Globus pallidus (tissue), 1 donor: ENCODE data around the gene EIF2S3.
A peak's percentile ranks its signal among the peaks of the same experiment; 100 is the strongest.
"Not testable (repeated sequence)": the region's sequence is repeated elsewhere in the genome, so short reads cannot be mapped to it uniquely, and the experiment has no call there.

ENCODE experiments used
- DNase-seq: peaks from one replicate; pipeline ENCODE4 v3.0.0-alpha.2; 2015; ENCODE audit warnings: low spot score

Gene EIF2S3

DNA sequence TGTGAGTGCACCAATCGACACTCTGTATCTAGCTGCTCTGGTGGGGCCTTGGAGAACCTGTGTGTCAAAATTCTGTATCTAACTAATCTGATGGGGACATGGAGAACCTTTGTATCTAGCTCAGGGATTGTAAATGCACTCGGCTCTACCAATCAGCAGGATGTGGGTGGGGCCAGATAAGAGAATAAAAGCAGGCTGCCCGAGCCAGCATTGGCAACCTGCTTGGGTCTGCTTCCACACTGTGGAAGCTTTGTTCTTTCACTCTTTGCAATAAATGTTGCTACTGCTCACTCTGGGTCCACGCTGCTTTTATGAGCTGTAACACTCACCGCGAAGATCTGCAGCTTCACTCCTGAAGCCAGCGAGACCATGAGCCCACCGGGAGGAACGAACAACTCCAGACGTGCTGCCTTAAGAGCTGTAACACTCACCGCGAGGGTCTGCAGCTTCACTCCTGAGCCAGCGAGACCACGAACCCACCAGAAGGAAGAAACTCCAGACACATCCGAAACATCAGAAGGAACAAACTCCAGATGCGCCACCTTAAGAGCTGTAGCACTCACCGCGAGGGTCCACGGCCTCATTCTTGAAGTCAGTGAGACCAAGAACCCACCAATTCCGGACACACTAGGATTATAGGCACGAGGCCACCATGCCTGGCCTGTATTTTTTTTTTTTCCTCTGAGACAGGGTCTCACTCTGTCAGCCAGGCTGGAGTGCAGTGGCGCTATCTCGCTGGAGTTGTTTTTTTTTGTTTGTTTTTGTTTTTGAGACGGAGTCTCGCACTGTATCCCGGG, 4.0 kb upstream of the EIF2S3 start:
- not testable (repeated sequence) for DNase-seq

DNA sequence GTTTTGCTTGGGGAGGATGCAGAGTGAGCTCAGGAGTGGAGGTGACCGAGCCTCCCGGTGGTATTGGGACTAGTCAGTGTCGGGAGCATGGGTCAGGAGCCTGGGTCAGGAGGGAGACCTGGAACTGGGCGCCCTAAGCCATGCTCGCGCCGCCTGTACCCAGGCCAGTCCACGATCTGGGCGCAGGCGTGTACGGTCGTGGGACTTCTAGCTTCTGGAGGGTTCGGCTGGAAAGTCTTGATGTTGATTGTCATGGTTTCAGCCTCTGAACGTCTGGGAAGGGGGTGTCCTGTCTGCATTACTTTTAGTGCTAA, 244 bp downstream of the EIF2S3 start:
- no peak for DNase-seq

DNA sequence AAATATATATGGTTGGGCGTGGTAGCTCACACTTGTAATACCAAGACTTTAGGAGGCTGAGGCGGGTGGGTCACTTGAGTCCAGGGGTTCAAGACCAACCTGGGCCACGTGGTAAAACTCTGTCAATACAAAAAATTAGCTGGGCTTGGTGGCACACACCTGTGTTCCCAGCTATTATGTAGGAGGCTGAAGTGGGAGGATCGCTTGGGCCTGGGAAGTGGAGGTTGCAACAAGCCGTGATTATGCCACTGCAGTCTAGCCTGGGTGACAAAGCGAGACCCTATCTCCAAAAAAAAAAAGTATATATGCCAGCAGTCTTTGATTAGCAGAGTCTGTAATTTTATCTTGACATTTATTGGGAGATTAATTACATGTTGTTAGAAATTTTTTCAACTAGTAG, 8.7 kb downstream of the EIF2S3 start:
- DNase-seq: no peak

DNA sequence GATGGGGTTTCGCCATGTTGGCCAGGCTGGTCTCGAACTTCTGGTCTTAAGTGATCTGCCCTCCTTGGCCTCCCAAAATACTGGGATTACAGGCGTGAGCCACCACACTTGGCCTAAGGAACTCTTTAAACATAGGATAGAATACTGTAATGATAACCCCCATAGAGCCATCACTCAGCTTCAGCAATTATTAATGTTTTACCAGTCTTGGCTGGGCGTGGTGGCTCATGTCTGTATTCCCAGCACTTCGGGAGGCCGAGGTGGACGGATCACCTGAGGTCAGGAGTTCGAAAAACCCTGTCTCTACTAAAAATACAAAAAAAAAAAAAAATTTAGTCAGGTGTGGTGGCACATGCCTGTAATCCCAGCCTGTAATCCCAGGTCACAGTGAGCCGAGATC, 15.1 kb downstream of the EIF2S3 start:
- no peak for DNase-seq

DNA sequence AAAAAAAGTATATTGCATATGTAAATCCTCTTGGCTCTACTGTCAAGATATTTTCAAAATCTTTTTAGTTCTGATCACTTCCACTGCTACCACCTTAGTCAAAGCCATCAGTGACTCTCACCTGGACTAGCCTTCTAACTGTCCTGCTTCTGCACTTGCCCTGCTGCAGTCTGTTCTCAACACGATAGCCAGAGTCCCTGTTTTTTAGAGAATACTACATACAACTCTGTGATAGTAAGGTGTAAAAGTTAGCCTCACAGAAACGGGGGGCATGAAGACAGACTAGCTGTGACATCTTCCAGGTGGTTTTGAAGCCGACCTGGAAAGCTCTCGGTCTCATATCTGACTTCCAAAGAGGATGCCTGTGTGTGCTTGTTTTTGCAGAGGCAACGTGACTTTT, 24.7 kb downstream of the EIF2S3 start:
- no peak for DNase-seq

DNA sequence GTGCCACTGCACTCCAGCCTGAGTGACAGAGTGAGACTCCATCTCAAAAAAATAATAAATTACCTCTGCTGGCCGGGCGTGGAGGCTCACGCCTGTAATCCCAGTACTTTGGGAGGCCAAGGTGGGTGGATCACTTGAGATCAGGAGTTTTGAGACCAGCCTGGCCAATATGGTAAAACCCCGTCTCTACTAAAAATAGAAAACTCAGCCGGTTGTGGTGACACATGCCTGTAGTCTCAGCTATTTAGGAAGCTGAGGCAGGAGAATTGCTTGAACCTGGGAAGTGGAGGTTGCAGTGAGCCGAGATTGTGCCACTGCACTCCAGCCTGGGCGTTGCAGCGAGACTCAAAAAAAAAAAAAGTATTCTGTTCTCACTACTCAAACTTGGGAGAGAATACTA, 25.5 kb downstream of the EIF2S3 start:
- DNase-seq: not testable (repeated sequence)

DNA sequence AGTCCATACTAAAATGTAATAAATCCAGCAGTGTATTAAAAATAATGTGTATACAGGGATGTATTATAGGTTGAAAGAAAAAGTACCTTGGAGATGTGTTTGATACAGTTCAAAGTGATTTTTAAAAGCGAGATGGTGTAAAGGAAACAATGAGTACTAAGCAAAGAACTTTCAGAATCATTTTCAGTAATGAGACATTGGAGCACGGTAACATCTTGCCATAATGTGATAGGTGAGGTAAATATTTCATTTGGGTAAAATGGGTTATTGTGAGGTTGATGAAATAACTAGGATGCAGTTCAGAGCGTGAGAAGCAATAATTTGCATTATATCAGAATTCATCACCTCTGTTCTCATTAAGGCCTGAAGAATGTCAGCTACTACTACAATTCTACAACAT, 25.9 kb downstream of the EIF2S3 start:
- no peak for DNase-seq

DNA sequence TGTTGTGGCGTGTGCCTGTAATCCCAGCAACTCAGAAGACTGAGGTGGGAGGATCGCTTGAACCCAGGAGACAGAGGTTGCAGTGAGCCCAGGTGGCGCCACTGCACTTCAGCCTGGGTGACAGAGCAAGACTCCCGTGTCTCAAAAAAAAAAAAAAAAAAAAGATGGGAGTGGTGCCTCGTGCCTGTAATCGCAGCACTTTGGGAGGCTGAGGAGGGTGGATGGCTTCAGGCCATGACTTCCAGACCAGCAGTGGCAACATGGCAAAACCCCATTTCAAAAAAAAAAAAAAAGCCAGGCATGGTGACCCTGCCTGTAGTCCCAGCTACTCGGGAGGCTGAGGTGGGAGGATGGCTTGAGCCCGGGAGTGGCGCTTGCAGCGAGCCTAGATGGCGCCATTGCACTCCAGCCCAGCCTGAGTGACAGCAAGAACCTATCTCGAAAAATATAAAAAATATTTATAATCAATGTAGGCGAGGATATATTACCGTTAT, 27.0 kb downstream of the EIF2S3 start:
- DNase-seq: peak; percentile 19

DNA sequence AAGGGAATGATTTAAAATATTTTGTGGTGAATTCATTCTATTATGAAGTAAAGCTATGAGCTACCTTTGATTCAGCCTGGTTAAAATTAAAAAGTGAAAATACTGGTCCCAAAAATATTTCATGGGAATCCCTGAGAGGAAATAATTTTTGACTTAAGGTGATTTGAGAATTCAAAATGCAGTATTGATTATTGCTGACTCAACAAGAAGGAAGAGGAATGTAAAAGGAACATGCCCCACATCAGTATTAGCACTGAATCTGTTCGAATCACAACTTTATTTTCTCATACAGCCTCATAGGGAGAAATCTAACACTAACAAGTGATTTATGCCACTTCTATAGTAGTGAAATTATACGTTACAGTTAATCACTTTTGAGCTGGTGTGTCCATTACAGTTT, 27.7 kb downstream of the EIF2S3 start:
- no peak for DNase-seq

DNA sequence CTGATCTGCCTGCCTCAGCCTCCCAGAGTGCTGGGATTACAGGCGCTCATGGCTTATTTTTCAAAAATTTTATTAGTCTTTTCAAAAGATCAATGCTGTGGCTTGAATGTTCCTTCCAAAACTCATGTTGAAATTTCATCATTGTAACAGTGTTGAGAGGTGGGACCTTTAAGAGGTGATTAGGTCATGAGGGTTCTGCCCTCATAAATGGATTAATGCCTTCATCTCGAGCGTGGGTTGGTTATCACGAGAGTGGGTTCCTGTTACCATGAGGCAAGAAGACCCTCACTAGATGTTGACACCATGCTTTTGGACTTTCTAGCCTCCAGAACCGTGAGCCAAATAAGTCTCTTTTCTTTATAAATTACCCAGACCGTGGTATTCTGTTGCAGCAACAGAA, 30.3 kb downstream of the EIF2S3 start:
- DNase-seq: no peak

DNA sequence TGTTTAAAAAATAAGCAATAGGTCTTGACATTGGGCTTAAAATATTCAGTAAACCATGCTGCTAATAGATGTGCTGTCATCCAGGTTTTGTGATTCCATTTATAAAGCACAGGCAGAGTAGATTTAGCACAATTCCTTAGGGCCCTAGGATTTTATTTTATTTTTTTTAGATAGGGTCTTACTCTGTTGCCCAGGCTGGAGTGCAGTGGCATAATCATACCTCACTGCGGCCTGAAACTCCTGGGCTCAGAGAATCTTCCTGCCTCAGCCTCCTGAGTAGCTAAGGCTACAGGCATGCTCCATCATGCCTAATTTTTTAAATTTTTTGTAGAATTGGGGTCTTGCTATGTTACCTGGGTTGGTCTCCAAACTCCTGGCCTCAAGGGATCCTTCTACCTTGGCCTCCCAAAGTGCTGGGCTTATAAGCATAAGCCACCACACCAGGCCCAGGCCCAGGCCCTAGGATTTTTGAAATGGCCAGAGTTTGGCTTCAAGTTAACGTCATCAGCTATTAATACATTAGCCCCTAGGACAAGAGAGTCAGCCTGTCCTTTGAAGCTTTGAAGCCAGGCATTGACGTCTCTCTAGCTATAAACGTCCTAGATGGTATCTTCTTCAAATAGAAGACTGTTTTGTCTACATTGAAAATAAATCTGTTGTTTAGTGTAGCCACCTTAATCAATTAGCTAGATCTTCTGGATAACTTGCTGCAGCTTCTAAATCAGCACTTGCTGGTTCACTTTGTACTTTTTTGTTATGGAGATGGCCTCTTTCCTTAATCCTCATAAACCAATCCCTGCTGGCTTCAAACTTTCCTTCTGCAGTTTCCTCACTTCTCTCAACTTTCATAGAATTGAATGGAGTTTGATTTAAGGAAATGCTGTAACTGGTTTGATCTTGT, 35.8 kb downstream of the EIF2S3 start:
- DNase-seq: no peak

DNA sequence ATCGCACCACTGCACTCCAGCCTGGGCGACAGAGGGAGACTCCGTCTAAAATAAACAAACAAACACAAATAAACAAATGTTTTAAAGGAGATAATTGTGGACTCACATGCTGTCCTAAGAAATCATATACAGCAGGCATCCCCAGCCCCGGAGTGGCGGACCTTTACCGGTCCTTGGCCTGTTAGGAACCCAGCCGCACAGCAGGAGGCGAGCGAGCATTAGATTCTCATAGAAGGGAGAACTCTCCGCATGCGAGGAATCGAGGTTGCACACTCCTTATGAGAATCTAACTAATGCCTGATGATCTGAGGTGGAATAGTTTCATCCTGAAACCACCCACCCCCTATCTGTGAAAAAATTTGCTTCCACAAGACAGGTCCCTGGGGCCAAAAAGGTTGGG, 39.0 kb downstream of the EIF2S3 start:
- DNase-seq: no peak

DNA sequence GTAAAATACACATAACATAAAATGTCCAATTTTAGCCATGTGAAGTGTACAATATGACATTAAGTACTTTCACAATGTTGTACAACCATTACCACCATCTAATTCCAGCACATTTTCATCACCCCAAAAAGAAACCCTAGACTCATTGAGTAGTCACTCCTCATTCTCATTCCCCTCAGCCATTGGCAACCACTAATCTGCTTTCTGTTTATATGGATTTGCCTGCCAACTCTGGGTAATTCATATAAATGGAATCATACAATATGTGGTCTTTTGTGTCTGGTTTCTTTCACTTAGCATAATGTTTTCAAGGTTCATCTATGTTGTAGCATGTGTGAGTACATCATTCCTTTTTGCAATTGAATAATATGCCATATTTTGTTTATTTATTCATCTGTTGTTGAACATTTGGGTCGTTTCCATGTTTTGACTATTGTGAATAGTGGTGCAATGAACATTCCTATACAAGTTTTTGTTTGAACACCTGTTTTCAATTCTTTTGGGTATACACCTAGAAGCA, 43.0 kb downstream of the EIF2S3 start:
- no peak for DNase-seq

DNA sequence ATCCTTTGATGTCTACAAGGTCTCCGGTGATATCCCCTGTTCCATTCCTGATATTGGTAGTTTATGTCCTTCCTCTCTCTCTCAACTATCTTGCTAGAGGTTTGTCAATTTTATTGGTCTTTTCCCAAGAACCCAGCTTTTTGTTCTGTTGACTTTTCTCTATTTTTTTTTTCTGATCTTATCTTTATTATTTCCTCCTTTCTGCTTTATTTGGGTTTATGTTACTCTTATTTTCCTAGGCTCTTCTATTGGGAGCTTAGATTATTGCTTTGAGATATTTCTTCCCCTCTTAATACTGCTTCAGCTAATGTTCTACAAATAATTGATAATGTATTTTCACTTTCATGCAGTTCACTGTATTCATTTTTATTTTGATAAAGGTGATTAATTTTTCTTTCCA, 44.2 kb downstream of the EIF2S3 start:
- DNase-seq: no peak

DNA sequence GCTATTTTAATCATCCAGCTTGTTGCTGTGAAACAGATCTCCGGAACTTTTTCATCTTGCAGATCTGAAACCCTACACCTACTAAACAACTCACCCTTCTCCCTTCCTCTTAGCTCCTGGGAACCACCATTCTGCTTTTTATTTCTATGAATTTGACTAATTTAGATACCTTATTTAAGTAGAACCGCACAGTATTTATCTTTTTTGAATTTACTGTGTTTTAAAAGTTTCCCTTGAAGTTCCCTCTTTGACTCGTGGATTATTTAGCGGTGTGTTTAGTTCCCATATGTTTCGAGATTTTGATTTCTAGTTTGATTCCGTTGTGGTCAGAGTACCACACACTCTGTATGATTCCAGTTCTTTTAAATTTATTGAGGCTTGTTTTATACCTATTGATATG, 44.6 kb downstream of the EIF2S3 start:
- no peak for DNase-seq

DNA sequence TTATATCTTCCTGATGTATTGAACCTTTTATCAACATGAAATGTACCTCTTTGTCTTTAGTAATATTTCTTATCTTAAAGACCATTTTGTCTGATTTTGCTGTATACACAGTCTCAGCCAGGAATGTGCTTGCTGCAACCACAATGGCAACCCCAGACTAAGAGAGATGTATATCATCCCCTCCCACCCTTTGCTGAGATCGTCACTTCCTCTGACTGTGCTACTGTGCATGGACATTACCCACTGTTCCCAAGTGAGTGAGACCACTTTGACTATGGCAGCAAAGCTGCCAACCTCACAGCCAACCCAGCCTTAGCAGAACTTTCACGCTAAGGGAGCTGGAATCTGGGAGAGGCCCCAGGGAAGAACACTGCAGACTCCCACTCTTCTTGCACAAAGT, 46.0 kb downstream of the EIF2S3 start:
- DNase-seq: no peak

DNA sequence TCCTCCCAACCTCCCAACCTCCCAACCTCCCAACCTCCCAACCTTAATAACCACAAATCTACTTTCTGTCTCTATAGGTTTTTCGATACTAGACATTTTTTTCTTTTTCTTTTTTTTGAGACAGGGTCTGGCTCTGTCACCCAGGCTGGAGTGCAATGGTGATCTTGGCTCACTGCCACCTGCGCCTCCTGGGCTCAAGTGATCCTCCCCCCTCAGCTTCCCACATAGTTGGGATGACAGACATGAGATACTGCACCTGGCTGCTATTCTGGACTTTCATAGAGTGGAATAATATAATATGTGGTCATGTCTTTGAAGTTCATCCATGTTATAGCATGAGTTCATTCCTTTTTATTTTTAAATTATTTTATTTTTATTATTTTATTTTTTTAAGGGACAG, 55.3 kb downstream of the EIF2S3 start:
- no peak for DNase-seq

DNA sequence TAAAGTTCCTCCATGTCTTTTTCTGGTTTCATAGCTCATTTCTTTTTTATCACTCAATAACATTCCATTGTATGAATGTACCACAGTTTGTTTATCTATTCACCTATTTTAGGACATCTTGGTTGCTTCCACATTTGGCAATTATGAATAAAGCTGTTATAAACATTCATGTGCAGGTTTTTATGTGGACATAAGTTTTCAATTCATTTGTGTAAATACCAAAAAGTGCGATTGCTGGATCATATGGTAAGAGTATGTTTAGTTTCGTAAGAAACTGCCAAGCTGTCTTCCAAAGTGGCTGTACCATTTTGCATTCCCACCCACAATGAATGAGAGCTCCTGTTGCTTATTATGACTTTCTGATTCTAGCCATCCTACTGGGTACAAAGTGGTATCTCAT, 58.4 kb downstream of the EIF2S3 start:
- no peak for DNase-seq

DNA sequence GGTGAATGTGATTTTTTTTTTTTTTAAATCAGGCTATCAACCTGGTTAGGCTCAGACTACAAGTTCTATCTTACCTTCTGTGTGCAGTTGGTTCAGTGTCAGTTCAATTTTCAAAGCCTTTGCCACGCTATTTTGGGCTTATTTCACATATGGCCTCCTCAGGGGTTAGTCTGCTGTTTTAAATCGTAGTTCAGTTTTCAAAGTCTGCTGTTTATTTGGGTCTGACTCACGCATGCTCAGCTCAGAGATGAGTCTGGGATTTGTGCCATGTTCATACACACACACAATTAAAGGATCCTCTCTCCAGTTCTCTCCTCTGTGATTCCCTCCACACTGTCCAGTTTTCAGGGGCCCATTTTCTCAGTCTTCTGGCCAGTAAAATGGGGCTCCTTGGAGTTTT, 62.5 kb downstream of the EIF2S3 start:
- DNase-seq: peak; percentile 39

DNA sequence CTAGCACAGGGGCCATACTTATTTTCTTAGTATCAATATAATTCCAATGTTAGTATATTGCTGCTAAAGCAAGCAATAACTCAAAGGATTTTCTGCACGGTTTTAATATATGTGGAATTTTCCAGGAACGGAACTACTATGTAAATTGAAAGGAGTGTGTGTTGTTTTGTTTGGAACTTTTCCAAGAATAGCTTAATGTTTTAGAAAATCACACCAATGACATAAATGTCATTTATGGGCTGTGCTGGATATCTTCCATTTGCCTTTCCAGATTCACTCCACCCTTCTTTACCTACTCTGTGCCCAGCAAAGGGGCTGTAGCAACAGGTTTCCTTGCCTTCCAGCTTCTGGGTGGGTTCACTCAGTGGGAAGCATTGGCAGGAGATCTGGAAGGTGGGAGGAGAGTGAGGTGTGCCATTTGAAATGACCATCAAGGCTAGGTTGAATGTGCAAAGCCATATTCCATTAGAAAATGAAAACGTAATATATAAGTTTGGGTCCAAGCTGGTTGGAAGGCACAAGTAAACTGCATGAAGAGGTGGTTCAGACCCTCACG, 69.6 kb downstream of the EIF2S3 start:
- no peak for DNase-seq

DNA sequence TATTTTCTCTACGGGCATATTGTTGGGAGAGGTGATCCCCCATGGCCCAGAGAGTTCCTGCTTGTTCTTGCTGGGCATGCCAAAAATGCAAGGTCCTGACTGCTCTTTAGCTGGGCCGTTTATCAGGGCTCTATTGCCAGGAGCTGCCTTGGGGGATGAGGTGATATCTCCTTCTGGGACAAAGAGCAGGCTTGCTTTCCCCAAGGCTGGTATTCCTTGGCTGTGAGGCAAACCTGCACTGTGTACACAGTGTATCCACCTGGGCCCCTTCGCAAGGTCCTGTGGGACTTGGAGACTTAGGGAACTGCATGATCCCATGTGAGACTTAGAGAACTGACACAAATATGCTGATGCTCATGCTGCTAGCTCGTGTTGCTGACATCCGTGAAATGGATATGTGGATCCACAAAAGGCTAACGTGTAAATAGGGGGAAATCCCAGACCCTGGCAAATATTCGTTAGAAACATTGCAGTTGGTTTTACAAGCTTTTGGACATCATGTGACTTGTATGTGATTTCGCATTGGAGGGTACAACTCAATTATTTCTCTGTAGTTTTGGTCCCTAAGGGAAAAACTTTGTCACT, 70.4 kb downstream of the EIF2S3 start:
- no peak for DNase-seq
